Heart left ventricle (tissue), 16 donors: ENCODE measurements around the gene BLVRB. TPM values are rescaled to one million over a fixed set of nuclear protein-coding genes. Genes with fewer than 3 reads are reported as not detected.
A peak's percentile ranks its signal among the peaks of the same experiment; 100 is the strongest.

Experiments
- ATAC-seq, 4 donors: fragments of 200-7000 bp; cut with Tn5 transposase; one replicate each; pipeline ENCODE4 v1.9.1; 2020 to 2022; ENCODE audit warnings: moderate library complexity in 4 of 4, mild to moderate bottlenecking in 3 of 4, moderate number of reproducible peaks in 1 of 4
- DNase-seq, 5 donors: peaks; one replicate each; pipeline ENCODE4 v3.0.0-alpha.2; 2020
- H3K27ac ChIP-seq, 12 donors: fragments of 200-600 bp; sonication (generic) in 4 of 12; one replicate each; pipeline versions ENCODE4 v1.5.0 to v1.8.0; 2016 to 2022; ENCODE audit warnings: mild to moderate bottlenecking in 2 of 12
- H3K27me3 ChIP-seq, 9 donors: fragments of 200-600 bp; sonication (generic) in 2 of 9; one replicate each; pipeline versions ENCODE4 v1.5.1 to v1.8.0; 2016 to 2022; ENCODE audit warnings: mild to moderate bottlenecking in 3 of 9
- H3K36me3 ChIP-seq, 9 donors: fragments of 200-600 bp; sonication (generic) in 2 of 9; one replicate each; pipeline versions ENCODE4 v1.5.0 to v1.8.0; 2018 to 2022; ENCODE audit warnings: mild to moderate bottlenecking in 2 of 9
- H3K4me1 ChIP-seq, 12 donors: fragments of 200-600 bp; sonication (generic) in 4 of 12; one replicate each; pipeline versions ENCODE4 v1.5.0 to v1.8.0; 2016 to 2022; ENCODE audit warnings: mild to moderate bottlenecking in 3 of 12
- H3K4me3 ChIP-seq, 12 donors: fragments of 200-600 bp; sonication (generic) in 4 of 12; one replicate each; pipeline versions ENCODE4 v1.5.0 to v1.8.0; 2017 to 2022; ENCODE audit warnings: mild to moderate bottlenecking in 9 of 12, moderate library complexity in 4 of 12
- H3K9me3 ChIP-seq, 12 donors: fragments of 200-600 bp; sonication (generic) in 4 of 12; one replicate each; pipeline versions ENCODE4 v1.5.0 to v1.8.0; 2016 to 2022; ENCODE audit warnings: mild to moderate bottlenecking in 1 of 12
- POLR2A ChIP-seq, 2 donors: fragments of 450-650 bp; IDR thresholded peaks; one replicate each; pipeline ENCODE4 v1.6.1; 2017; ENCODE audit warnings: antibody characterized with exemption in 2 of 2, mild to moderate bottlenecking in 2 of 2, moderate library complexity in 2 of 2
- WGBS, 4 donors: extraction: QIAGEN DNeasy Blood & Tissue Kit in 2 of 4; methylation state at CpG; one replicate each; pipeline versions ENCODE4 v1.1.5 to v1.1.7; 2013 to 2018; 5-methylcytosine and 5-hydroxymethylcytosine counted together
- intact Hi-C, 10 donors: fragments of 100-400 bp; cut with DNase I; formaldehyde crosslinking; loops; one replicate each; pipeline versions ENCODE4 v1.11.1 to v1.14.2; 2022
- polyA plus RNA-seq, 2 donors: library from polyadenylated mRNA; stranded (reverse); fragments of 200-250 nt; gene quantifications; one replicate each; pipeline ENCODE4 v1.2.3, GENCODE V29; 2013
- total RNA-seq, 9 donors: library from RNA; depleted of rRNA in 2 of 9; stranded (reverse); fragments of >200 nt in 2 of 9; fragmentation: NEBNext Ultra II Directional in 3 of 9; extraction: Animal tissue kit (Norgen Biotek cat#: 25700) in 3 of 9; gene quantifications; one replicate each; pipeline versions ENCODE4 v1.1.0 to v1.2.4, GENCODE V29; 2016 to 2023
- TF ChIP-seq, protein P1 (sequence below), 12 donors: fragments of 200-600 bp; sonication (generic) in 4 of 12; IDR thresholded peaks; one replicate each; pipeline versions ENCODE4 v1.5.0 to v1.8.0; 2018 to 2022; ENCODE audit warnings: antibody characterized with exemption in 12 of 12, mild to moderate bottlenecking in 5 of 12
- donor health status: ischemic (EF 13 %, LVEDD 7.1; RV severe dilation, severe dysfunction).
- donor health status: healthy with polysubstance abuse.
- donor health status: DM: no; HTN: yes; CAD: no.
- donor health status: DM: no; HTN: no; CAD: no.
- donor health status: ischemic (EF 25% LVEDD 6.9; RV normal size, moderate dysfunction).
- donor health status: ischemic (EF 25% LVEDD 5.7; RV mildly dilated, moderate dysfunction).
- donor health status: healthy.
- donor health status: DM: yes; HTN: yes; CAD: no.
- donor health status: ischemic (EF 35%, LVEDD 5.7; RV mildly dilated, moderate dysfunction).
- donor health status: nonischemic (EF 11% LVEDD 7.7; RV severe dilation, severe dysfunction).
- donor health status: DM: yes; HTN: yes; CAD: no.
- donor health status: PGD.
- donor health status: ischemic (EF 29% LVEDD 5.4; RV normal size, mild dysfunction).
- donor health status: nonischemic (EF 23%, LVEDD 6.1; RV moderate dilation, normal function).

The BLVRB gene
- total and polyA plus RNA-seq, 11 donors = 76.3 to 330 (median 111) TPM

DNA sequence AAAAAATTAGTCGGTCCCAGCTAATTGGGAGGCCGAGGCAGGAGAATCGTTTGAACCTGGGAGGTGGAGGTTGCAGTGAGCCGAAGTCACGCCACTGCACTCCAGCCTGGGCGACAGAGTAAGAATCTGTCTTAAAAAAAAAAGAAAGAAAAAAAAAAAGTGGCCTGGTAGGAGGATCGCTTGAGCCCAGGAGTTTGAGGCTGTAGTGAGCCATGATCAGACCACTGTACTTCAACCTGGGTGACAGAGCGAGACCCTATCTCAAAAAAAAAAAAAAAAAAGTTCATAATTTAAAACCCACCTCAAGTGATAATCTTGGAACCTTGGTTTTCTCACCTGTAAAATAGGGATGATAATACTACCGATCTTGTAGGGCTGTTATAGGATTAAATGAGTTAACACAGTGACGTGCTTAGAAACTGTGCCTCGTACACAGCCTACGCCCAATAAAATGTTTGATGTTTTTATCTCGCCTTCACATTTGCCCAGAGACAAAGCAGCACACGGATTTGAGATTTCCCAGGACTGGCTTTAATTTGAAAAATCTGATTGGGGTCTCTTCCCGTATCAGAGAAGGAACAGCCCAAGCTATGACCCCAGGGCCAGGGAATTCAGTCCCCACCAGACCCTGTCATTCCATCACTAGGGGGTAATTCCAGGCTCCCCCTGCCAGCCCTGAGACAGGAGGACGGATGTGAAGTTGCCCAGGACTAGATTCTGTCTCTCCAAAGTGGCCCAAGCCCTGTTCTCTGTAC is 43.4 kb downstream of the BLVRB start:
- peaks cover 0 to 56% (median 39%) of the 10 kb centered on the region in 12 donors for H3K4me1 ChIP-seq
- TF ChIP-seq, protein P1, sequence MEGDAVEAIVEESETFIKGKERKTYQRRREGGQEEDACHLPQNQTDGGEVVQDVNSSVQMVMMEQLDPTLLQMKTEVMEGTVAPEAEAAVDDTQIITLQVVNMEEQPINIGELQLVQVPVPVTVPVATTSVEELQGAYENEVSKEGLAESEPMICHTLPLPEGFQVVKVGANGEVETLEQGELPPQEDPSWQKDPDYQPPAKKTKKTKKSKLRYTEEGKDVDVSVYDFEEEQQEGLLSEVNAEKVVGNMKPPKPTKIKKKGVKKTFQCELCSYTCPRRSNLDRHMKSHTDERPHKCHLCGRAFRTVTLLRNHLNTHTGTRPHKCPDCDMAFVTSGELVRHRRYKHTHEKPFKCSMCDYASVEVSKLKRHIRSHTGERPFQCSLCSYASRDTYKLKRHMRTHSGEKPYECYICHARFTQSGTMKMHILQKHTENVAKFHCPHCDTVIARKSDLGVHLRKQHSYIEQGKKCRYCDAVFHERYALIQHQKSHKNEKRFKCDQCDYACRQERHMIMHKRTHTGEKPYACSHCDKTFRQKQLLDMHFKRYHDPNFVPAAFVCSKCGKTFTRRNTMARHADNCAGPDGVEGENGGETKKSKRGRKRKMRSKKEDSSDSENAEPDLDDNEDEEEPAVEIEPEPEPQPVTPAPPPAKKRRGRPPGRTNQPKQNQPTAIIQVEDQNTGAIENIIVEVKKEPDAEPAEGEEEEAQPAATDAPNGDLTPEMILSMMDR (IDR thresholded peaks at IDR 0.05) = no peak
- TF ChIP-seq POLR2A (IDR thresholded peaks at IDR 0.05) = no peak
- intact Hi-C loops = loop anchor here in 7 of 10 donors (1.0 to 10.0 kb wide), 9 partner anchors 11 to 385 kb away; partner anchors contain the start of genes C19orf47 (in 2 of the 7), PLD3 (in 2 of the 7), SERTAD3 (in 2 of the 7) and LTBP4 (in 1 of the 7)
- no peak for ATAC-seq
- H3K27me3 ChIP-seq = no peaks in the 10 kb centered on the region
- WGBS, 4 donors = 75 to 79% (median 76%) methylated on average over 15 to 16 of the region's 16 CpGs
- peak overlapping the region in 9 of 12 donors; percentile 55 to 75 (median 65) for H3K4me3 ChIP-seq
- H3K9me3 ChIP-seq = no peaks in the 10 kb centered on the region
- peak overlapping the region; percentile 96 to 100 (median 99) for H3K27ac ChIP-seq
- DNase-seq = peak in 1 of 5 donors; percentile 17
- peaks cover 3 to 24% (median 16%) of the 10 kb centered on the region in 9 donors for H3K36me3 ChIP-seq

- H3K27ac ChIP-seq = peak overlapping the region; percentile 96 to 100 (median 99)
- TF ChIP-seq, protein P1 (IDR thresholded peaks at IDR 0.05) = peak; percentile 83 to 99 (median 94)
- peak; percentile 57 to 86 for TF ChIP-seq POLR2A (IDR thresholded peaks at IDR 0.05)
- H3K4me3 ChIP-seq = peak overlapping the region; percentile 30 to 75 (median 64)
- intact Hi-C loops = loop anchor here in 7 of 10 donors (1.0 to 10.0 kb wide), 9 partner anchors 12 to 386 kb away; partner anchors contain the start of genes C19orf47 (in 2 of the 7), PLD3 (in 2 of the 7), SERTAD3 (in 2 of the 7) and LTBP4 (in 1 of the 7)
- peak; percentile 95 to 97 (median 96) for DNase-seq
- peaks cover 3 to 24% (median 16%) of the 10 kb centered on the region in 9 donors for H3K36me3 ChIP-seq
- no peaks in the 10 kb centered on the region for H3K27me3 ChIP-seq
- H3K9me3 ChIP-seq = no peaks in the 10 kb centered on the region
- peak; percentile 82 to 88 (median 87) for ATAC-seq
- WGBS, 4 donors = 2 to 3% (median 3%) methylated on average over 40 to 56 of the region's 56 CpGs
- H3K4me1 ChIP-seq = peaks cover 0 to 58% (median 43%) of the 10 kb centered on the region in 12 donors
Measured at GRCh38 chr19:40420766-40421765, 44.5 kb downstream of the BLVRB start.

GRCh38 chr19:40420451-40420765 is 45.1 kb downstream of the BLVRB start:
- WGBS, 4 donors = 55 to 63% (median 59%) methylated on average over 14 of the region's 14 CpGs
- Histone ChIP-seq H3K27me3 (no peaks in the 10 kb centered on the region), H3K4me3 (peak overlapping the region; percentile 30 to 75 (median 64)), H3K36me3 (peaks cover 3 to 24% (median 16%) of the 10 kb centered on the region in 9 donors), H3K9me3 (no peaks in the 10 kb centered on the region), H3K27ac (peak overlapping the region; percentile 96 to 100 (median 99)), H3K4me1 (peaks cover 0 to 60% (median 43%) of the 10 kb centered on the region in 12 donors)
- intact Hi-C loops = loop anchor here in 5 of 10 donors (2.0 to 10.0 kb wide), 6 partner anchors 22 to 387 kb away; partner anchors contain the start of genes C19orf47 (in 2 of the 5), PLD3 (in 2 of the 5) and LTBP4 (in 1 of the 5)
- TF ChIP-seq, protein P1 (IDR thresholded peaks at IDR 0.05) = no peak
- no peak for TF ChIP-seq POLR2A (IDR thresholded peaks at IDR 0.05)
- DNase-seq (no peak), ATAC-seq (no peak)
